Measurements from ENCODE around the gene CDO1.
A peak's percentile ranks its signal among the peaks of the same experiment; 100 is the strongest.

CDO1 gene

DNA sequence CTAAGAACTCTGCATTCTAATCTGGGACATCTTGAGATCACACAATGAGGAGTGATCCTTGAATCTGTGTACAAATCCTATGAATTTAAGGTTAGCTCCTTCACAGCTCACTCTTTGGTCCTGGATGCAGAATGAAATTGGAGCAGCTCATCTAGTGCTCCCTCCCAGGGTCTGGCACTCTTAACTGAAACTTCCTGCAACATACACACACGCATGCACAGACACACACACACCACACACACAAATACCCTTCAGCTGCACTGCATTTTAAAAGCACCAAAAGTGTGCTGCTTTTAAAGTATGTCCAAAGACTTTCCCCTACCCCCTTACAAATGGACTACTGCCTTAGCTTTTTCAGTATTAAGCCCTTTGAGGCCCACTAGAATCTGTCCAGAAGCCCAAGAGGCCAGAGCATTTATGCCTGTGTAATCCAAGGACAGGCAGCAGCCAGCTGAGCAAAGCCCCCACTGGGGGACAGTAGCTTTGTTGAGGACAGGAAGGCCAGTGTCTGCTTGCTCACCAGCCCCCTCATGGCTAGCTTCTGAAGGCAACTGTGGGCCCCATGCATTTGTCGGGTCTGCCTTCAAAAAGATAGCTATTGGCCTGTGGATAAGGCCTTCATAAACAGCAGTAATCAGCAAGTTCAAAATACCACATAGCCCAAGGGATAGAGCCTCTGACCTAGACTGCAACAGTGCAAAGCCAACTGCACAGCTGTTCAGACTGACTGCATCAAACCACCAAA lies 43.6 kb downstream of the CDO1 start:
- Histone ChIP-seq H3K4me2 (ENCODE audit: low read length) (no peak overlapping the region), H3K79me2 (no peaks in the 10 kb centered on the region), H2AFZ (no peak overlapping the region), H3K27me3 (ENCODE audit: control insufficient read depth, insufficient read depth, low read length) (no peaks in the 10 kb centered on the region), H3K9ac (no peak overlapping the region), H3K4me3 (ENCODE audit: low read depth, low read length) (no peak overlapping the region), H3K4me1 (no peaks in the 10 kb centered on the region), H3K9me3 (ENCODE audit: control insufficient read depth, low read length) (no peaks in the 10 kb centered on the region), H3K36me3 (ENCODE audit: control insufficient read depth, insufficient read depth, low read length) (no peaks in the 10 kb centered on the region), H3K27ac (no peak overlapping the region)
- TF ChIP-seq, protein P1, sequence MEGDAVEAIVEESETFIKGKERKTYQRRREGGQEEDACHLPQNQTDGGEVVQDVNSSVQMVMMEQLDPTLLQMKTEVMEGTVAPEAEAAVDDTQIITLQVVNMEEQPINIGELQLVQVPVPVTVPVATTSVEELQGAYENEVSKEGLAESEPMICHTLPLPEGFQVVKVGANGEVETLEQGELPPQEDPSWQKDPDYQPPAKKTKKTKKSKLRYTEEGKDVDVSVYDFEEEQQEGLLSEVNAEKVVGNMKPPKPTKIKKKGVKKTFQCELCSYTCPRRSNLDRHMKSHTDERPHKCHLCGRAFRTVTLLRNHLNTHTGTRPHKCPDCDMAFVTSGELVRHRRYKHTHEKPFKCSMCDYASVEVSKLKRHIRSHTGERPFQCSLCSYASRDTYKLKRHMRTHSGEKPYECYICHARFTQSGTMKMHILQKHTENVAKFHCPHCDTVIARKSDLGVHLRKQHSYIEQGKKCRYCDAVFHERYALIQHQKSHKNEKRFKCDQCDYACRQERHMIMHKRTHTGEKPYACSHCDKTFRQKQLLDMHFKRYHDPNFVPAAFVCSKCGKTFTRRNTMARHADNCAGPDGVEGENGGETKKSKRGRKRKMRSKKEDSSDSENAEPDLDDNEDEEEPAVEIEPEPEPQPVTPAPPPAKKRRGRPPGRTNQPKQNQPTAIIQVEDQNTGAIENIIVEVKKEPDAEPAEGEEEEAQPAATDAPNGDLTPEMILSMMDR (IDR thresholded peaks at IDR 0.05), result no peak

DNA sequence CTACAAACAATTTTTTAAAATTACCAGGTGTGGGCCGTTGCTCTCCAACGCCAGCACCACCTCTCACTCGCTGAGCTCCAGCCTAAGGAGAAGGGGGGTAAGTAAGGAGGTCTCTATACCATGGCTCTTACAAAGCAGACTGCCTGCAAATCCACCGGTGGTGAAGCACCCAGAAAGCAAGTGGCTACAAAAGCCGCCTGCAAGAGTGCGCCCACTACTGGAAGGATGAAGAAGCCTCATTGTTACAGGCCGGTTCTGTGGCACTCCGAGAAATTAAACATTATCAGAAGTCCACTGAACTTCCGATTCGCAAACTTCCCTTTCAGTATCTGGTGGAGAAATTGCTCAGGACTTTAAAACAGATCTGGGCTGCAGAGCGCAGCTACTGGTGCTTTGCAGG lies 46.0 kb downstream of the CDO1 start:
- no peak overlapping the region for H3K4me2 ChIP-seq (ENCODE audit: low read length)
- H3K4me1 ChIP-seq, result no peaks in the 10 kb centered on the region
- no peaks in the 10 kb centered on the region for H3K79me2 ChIP-seq
- H3K4me3 ChIP-seq (ENCODE audit: low read depth, low read length), result no peak overlapping the region
- no peak overlapping the region for H2AFZ ChIP-seq
- no peaks in the 10 kb centered on the region for H3K9me3 ChIP-seq (ENCODE audit: control insufficient read depth, low read length)
- no peak overlapping the region for H3K27ac ChIP-seq
- H3K27me3 ChIP-seq (ENCODE audit: control insufficient read depth, insufficient read depth, low read length), result no peaks in the 10 kb centered on the region
- H3K9ac ChIP-seq, result no peak overlapping the region
- H3K36me3 ChIP-seq (ENCODE audit: control insufficient read depth, insufficient read depth, low read length), result no peaks in the 10 kb centered on the region
- TF ChIP-seq, protein P1 (IDR thresholded peaks at IDR 0.05), result peak; percentile 24

DNA sequence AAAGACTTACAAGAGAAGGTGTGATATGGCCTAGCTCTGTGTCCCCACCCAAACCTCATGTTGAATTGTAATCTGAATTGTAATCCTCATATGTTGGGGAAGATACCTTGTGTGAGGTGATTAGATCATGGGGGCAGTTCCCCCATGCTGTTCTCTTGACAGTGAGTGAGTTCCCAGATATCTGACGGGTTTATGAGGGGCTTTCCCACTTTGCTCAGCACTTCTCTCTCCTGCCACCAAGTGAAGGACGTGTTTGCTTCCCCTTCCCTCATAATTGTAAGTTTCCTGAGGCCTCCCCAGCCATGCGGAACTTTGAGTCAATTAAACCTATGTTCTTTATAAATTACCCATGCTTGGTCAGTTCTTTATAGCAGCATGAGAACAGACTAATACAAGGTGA lies 49.0 kb downstream of the CDO1 start:
- Histone ChIP-seq H3K4me2 (ENCODE audit: low read length) (no peak overlapping the region), H3K9ac (no peak overlapping the region), H3K9me3 (ENCODE audit: control insufficient read depth, low read length) (no peaks in the 10 kb centered on the region), H3K27ac (no peak overlapping the region), H3K36me3 (ENCODE audit: control insufficient read depth, insufficient read depth, low read length) (no peaks in the 10 kb centered on the region), H3K27me3 (ENCODE audit: control insufficient read depth, insufficient read depth, low read length) (no peaks in the 10 kb centered on the region), H3K4me3 (ENCODE audit: low read depth, low read length) (no peak overlapping the region), H2AFZ (no peak overlapping the region), H3K4me1 (no peaks in the 10 kb centered on the region), H3K79me2 (no peaks in the 10 kb centered on the region)
- TF ChIP-seq, protein P1 (IDR thresholded peaks at IDR 0.05), result no peak

DNA sequence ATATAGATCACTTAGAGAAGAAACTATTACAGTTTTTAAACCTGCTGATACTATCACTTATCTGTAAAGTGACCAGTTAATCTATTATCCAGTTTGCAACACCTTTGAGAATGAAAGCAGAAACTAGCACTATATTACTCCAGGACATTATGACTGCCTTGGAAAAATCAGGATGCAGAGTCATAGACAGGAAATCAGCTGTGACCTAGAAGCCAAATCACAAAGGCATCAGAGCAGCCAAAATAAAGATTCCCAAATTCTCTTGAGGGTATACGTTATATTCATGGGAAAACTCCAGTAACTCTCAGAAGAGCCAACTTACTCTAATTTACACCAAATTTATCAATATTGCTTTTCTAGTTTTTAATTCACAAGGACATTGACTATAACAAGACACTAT lies 49.9 kb downstream of the CDO1 start:
- Histone ChIP-seq H3K27ac (no peak overlapping the region), H2AFZ (no peak overlapping the region), H3K4me3 (ENCODE audit: low read depth, low read length) (no peak overlapping the region), H3K9ac (no peak overlapping the region), H3K36me3 (ENCODE audit: control insufficient read depth, insufficient read depth, low read length) (no peaks in the 10 kb centered on the region), H3K4me2 (ENCODE audit: low read length) (no peak overlapping the region), H3K79me2 (no peaks in the 10 kb centered on the region), H3K9me3 (ENCODE audit: control insufficient read depth, low read length) (no peaks in the 10 kb centered on the region), H3K27me3 (ENCODE audit: control insufficient read depth, insufficient read depth, low read length) (no peaks in the 10 kb centered on the region), H3K4me1 (no peaks in the 10 kb centered on the region)
- TF ChIP-seq, protein P1 (IDR thresholded peaks at IDR 0.05), result no peak

DNA sequence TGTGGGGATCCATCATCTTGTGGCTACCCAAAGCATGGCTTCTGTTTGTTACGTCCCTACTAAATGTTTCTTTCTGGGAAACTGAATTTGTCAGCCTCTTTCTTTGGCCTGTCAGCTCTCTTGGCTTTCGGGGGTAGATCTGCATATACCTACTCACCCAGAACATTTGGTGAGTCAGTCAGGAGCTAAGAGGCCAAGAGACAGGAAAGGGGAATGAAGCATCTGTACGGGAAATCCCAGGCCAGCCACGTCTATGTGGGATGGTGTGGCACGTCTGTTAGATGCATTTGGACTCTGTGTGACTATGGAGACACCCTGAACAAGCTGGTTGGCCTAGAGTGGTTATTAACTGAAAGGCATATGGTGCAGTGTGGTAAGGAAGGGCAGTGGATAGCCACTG lies 58.1 kb downstream of the CDO1 start:
- Histone ChIP-seq H2AFZ (no peak overlapping the region), H3K79me2 (no peaks in the 10 kb centered on the region), H3K27me3 (ENCODE audit: control insufficient read depth, insufficient read depth, low read length) (no peaks in the 10 kb centered on the region), H3K36me3 (ENCODE audit: control insufficient read depth, insufficient read depth, low read length) (no peaks in the 10 kb centered on the region), H3K4me3 (ENCODE audit: low read depth, low read length) (no peak overlapping the region), H3K27ac (no peak overlapping the region), H3K4me1 (no peaks in the 10 kb centered on the region), H3K9me3 (ENCODE audit: control insufficient read depth, low read length) (no peaks in the 10 kb centered on the region), H3K9ac (no peak overlapping the region), H3K4me2 (ENCODE audit: low read length) (no peak overlapping the region)
- TF ChIP-seq, protein P1 (IDR thresholded peaks at IDR 0.05), result no peak

All from parathyroid adenoma (tissue), 2 donors.